ENCODE data around the gene SLC14A1. TPM values are rescaled to one million over a fixed set of nuclear protein-coding genes. Genes with fewer than 3 reads are reported as not detected.

The SLC14A1 gene
- total and polyA plus RNA-seq, 2 donors (not counting 1 experiment from before 2014, with no cell fraction given) = 5.8 to 6.4 TPM

DNA sequence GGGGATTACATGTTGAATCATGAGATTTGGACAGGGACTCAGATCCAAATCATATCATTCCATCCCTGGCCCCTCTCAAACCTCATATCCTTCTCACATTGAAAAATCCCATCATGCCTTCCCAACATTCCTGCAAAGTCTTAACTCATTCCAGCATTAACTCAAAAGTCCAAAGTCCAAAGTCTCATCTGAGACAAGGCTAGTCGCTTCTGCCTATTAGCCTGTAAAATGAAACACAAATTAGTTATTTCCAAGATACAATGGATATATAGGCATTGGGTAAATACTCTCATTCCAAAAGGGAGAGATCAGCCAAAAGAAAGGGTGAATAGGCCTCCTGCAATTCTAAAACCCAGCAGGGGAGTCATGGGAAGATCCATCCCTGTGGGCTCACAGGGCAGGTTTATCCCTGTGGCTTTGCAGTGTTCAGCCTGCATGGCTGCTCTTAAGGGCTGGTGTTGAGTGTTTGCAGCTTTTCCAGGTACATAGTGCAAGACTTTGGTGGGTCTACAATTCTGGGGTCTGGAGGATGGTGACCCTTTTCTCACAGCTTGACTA, 21.2 kb upstream of the SLC14A1 start:
- H3K9me3 Mint-ChIP-seq (ENCODE audit: insufficient read depth) = peaks cover 33% of the 10 kb centered on the region
- no CpG with 5 or more reads among the region's 1 CpG for WGBS (ENCODE audit: insufficient coverage)
- H3K27me3 Mint-ChIP-seq = no peaks in the 10 kb centered on the region
- H3K4me3 Mint-ChIP-seq = no peak overlapping the region
- H3K36me3 ChIP-seq (replicated peaks in 1 of 2; ENCODE audit: control extremely low read depth in 1 of 2, control insufficient read depth in 1 of 2, extremely low read depth in 1 of 2, insufficient read depth in 2 of 2, low read length in 1 of 2) = no peaks in the 10 kb centered on the region
- no peaks in the 10 kb centered on the region for H3K4me1 ChIP-seq (ENCODE audit: control insufficient read depth in 2 of 2, insufficient read depth in 2 of 2, low read length in 2 of 2)
- ChIA-PET POLR2A (no interaction called here), CTCF (no interaction called here)
- no peak overlapping the region for H2AFZ ChIP-seq (ENCODE audit: insufficient read depth, low read depth, low read length, poor library complexity, severe bottlenecking)
- H3K9ac ChIP-seq (ENCODE audit: low read length) = no peak overlapping the region
- H3K9me3 ChIP-seq (ENCODE audit: control extremely low read depth in 1 of 3, control insufficient read depth in 2 of 3, insufficient read depth in 1 of 3, low read length in 2 of 3) = peaks cover 9 to 37% (median 30%) of the 10 kb centered on the region in 3 donors
- no peaks in the 10 kb centered on the region for H3K4me1 Mint-ChIP-seq
- no peaks in the 10 kb centered on the region for H3K79me2 ChIP-seq (ENCODE audit: control insufficient read depth, insufficient read depth, low read length)
- DNase-seq (no peak), ATAC-seq (ENCODE audit: low read depth) (no peak)
- no peaks in the 10 kb centered on the region for H4K20me1 ChIP-seq (ENCODE audit: control insufficient read depth, insufficient read depth, low read length, poor library complexity, severe bottlenecking)
- H3K4me2 ChIP-seq (replicated peaks; ENCODE audit: low read depth, low read length, poor library complexity, severe bottlenecking) = no peak overlapping the region
- intact Hi-C loops (cut with micrococcal nuclease) = no loop called here
- no peaks in the 10 kb centered on the region for H3K27me3 ChIP-seq (replicated peaks in 1 of 4; ENCODE audit: control extremely low read depth in 1 of 4, control insufficient read depth in 3 of 4, insufficient read depth in 4 of 4, low read length in 3 of 4)
- H3K4me3 ChIP-seq (ENCODE audit: control extremely low read depth in 1 of 5, extremely low read depth in 1 of 5, insufficient read depth in 1 of 5, low read depth in 2 of 5, low read length in 4 of 5) = no peak overlapping the region
- TF ChIP-seq, protein P1, sequence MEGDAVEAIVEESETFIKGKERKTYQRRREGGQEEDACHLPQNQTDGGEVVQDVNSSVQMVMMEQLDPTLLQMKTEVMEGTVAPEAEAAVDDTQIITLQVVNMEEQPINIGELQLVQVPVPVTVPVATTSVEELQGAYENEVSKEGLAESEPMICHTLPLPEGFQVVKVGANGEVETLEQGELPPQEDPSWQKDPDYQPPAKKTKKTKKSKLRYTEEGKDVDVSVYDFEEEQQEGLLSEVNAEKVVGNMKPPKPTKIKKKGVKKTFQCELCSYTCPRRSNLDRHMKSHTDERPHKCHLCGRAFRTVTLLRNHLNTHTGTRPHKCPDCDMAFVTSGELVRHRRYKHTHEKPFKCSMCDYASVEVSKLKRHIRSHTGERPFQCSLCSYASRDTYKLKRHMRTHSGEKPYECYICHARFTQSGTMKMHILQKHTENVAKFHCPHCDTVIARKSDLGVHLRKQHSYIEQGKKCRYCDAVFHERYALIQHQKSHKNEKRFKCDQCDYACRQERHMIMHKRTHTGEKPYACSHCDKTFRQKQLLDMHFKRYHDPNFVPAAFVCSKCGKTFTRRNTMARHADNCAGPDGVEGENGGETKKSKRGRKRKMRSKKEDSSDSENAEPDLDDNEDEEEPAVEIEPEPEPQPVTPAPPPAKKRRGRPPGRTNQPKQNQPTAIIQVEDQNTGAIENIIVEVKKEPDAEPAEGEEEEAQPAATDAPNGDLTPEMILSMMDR (IDR thresholded peaks at IDR 0.05) = no peak
- TF ChIP-seq EZH2 (IDR thresholded peaks at IDR 0.05; ENCODE audit: borderline replicate concordance, insufficient read depth, low read depth, low read length, poor library complexity, severe bottlenecking) = no peak
- no peak overlapping the region for H3K27ac ChIP-seq (ENCODE audit: low read length in 2 of 2)
- H3K27ac Mint-ChIP-seq = no peak overlapping the region

DNA sequence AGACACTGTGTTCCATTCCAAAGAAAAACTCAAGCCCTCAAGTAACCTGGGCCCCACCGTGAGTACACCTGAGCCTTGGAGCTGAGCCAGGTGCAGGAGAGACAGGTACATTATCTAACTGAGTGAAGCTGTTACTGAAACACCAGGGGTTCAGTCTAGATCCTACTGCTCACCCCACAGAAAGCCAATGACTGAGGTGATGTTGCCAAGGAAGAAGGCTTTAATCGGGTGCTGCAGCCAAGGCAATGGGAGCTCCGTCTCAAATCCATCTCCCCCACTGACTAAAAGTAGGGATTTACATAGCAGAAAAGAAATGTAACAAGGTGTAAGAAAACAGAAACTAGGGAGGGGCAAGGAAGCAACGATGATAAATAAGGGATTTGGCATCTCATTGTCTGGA, 15.2 kb upstream of the SLC14A1 start:
- H3K9me3 Mint-ChIP-seq (ENCODE audit: insufficient read depth) = peaks cover 32% of the 10 kb centered on the region
- WGBS (ENCODE audit: insufficient coverage) = 92% methylated on average over 2 of the region's 4 CpGs
- Histone ChIP-seq H3K36me3 (replicated peaks in 1 of 2; ENCODE audit: control extremely low read depth in 1 of 2, control insufficient read depth in 1 of 2, extremely low read depth in 1 of 2, insufficient read depth in 2 of 2, low read length in 1 of 2) (no peaks in the 10 kb centered on the region), H3K4me3 (ENCODE audit: control extremely low read depth in 1 of 5, extremely low read depth in 1 of 5, insufficient read depth in 1 of 5, low read depth in 2 of 5, low read length in 4 of 5) (no peak overlapping the region), H3K79me2 (ENCODE audit: control insufficient read depth, insufficient read depth, low read length) (no peaks in the 10 kb centered on the region), H3K9me3 (ENCODE audit: control extremely low read depth in 1 of 3, control insufficient read depth in 2 of 3, insufficient read depth in 1 of 3, low read length in 2 of 3) (peaks cover 8 to 41% (median 37%) of the 10 kb centered on the region in 3 donors), H3K27me3 (replicated peaks in 1 of 4; ENCODE audit: control extremely low read depth in 1 of 4, control insufficient read depth in 3 of 4, insufficient read depth in 4 of 4, low read length in 3 of 4) (no peaks in the 10 kb centered on the region), H3K4me2 (replicated peaks; ENCODE audit: low read depth, low read length, poor library complexity, severe bottlenecking) (no peak overlapping the region), H3K9ac (ENCODE audit: low read length) (no peak overlapping the region), H3K4me1 (ENCODE audit: control insufficient read depth in 2 of 2, insufficient read depth in 2 of 2, low read length in 2 of 2) (no peaks in the 10 kb centered on the region), H2AFZ (ENCODE audit: insufficient read depth, low read depth, low read length, poor library complexity, severe bottlenecking) (no peak overlapping the region), H4K20me1 (ENCODE audit: control insufficient read depth, insufficient read depth, low read length, poor library complexity, severe bottlenecking) (no peaks in the 10 kb centered on the region), H3K27ac (ENCODE audit: low read length in 2 of 2) (no peak overlapping the region)
- no peak for TF ChIP-seq EZH2 (IDR thresholded peaks at IDR 0.05; ENCODE audit: borderline replicate concordance, insufficient read depth, low read depth, low read length, poor library complexity, severe bottlenecking)
- TF ChIP-seq, protein P1 (IDR thresholded peaks at IDR 0.05) = no peak
- intact Hi-C loops (cut with micrococcal nuclease) = no loop called here
- H3K27ac Mint-ChIP-seq = no peak overlapping the region
- ChIA-PET POLR2A (no interaction called here), CTCF (no interaction called here)
- H3K27me3 Mint-ChIP-seq = no peaks in the 10 kb centered on the region
- DNase-seq = no peak
- H3K4me3 Mint-ChIP-seq = no peak overlapping the region
- no peak for ATAC-seq (ENCODE audit: low read depth)
- H3K4me1 Mint-ChIP-seq = no peaks in the 10 kb centered on the region
